Right renal cortex interstitium (tissue), 3 donors: ENCODE measurements around the gene BBX. TPM values are rescaled to one million over a fixed set of nuclear protein-coding genes. Genes with fewer than 3 reads are reported as not detected.
"Not testable (repeated sequence)": the region's sequence is repeated elsewhere in the genome, so short reads cannot be mapped to it uniquely, and the experiment has no call there.

ENCODE experiments used
- DNase-seq, 3 donors: peaks; one replicate each; pipeline ENCODE4 v3.0.0-alpha.2; 2013; ENCODE audit warnings: low read depth in 3 of 3, low spot score in 2 of 3
- polyA plus RNA-seq, 3 donors: library from polyadenylated mRNA; unstranded; fragments of 120-200 nt; gene quantifications; one replicate each; pipeline ENCODE4 v1.2.1, GENCODE V29; 2013; ENCODE audit not compliant: insufficient read length in 3 of 3

The BBX gene
- polyA plus RNA-seq, 3 donors = 63.8 to 72.0 (median 69.0) TPM

- no peak for DNase-seq
Measured at GRCh38 chr3:107680698-107681097, 157.9 kb downstream of the BBX start.

DNA sequence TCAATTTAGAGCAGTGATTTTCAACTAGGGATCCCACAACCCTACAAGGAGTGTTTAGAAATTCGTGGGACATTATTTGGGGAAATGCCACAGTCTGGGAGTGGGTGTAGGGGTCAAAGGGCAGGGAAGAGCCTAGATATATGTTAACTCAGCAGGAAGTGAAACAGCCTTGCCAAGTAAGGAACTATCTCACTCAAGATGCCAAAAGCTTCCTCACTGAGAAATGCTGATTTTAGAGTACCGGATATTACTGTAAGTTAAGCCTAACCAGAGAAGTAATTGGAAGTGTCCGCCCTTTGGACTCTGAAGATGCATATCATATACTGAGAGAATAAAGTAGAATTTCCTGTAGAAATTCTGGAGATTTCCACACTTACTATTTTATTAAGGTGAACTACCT lies 158.6 kb downstream of the BBX start:
- DNase-seq = no peak

GRCh38 chr3:107682580-107682979 lies 159.8 kb downstream of the BBX start:
- no peak for DNase-seq

DNA sequence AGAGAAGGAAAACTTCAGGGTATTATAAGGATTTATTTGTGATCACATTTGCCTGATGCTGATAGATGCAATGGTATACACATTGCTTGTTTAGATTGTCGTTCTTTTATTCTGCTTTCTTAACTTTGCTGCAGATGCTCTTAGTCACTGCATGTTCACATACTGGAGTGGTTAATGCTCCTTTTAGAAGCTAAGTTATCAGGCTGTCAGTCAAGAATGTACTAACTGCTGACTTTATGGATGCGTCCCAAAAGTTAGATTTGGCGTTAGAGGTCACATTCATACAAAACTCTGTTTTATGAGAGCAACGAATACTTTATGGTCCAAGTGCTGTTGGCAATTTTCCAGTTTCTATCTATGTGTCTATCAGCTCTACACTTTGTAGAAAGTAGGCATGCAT lies 160.7 kb downstream of the BBX start:
- DNase-seq = no peak

DNA sequence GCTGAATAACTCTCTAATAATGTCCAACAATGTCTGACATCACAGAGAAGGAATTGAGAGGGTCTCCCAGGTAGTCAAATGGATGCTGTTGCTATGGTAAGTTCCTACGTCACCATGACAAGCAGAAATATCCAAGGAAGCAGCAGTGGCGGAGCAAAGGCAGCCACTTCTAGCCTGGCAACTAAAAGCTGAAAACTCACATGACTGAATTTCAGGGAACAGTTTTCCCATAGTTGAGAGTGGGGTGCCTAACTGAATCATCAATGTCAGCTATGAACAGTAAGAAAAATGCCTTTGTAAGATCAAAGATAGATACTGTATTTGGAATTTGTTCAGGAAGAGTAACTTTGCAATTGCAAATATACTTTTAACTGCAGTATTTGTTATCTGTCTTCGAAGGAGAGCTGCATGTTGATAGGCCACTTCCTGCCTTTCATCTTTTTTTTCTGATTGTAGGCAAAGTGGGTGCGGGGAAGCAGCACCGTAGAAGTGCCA lies 161.7 kb downstream of the BBX start:
- no peak for DNase-seq

DNA sequence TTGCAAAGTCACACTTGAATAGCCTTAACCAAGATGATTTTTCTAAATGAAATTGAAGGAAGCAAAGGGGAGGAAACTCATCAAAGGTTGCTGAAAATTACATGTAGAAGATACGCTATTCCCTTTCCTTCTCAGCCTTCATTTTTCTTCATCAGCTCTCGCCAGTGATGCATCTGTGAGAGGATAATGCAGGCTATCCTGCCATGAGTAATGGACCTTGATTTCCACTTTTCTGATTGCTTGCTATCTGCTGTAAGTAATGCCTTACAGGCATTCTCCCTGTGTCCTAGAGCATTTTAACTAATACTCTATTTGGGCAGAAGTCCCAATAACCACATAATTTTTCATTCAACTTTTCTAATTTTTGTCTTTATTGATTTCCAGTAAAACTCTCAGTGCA lies 162.6 kb downstream of the BBX start:
- DNase-seq = no peak

DNA sequence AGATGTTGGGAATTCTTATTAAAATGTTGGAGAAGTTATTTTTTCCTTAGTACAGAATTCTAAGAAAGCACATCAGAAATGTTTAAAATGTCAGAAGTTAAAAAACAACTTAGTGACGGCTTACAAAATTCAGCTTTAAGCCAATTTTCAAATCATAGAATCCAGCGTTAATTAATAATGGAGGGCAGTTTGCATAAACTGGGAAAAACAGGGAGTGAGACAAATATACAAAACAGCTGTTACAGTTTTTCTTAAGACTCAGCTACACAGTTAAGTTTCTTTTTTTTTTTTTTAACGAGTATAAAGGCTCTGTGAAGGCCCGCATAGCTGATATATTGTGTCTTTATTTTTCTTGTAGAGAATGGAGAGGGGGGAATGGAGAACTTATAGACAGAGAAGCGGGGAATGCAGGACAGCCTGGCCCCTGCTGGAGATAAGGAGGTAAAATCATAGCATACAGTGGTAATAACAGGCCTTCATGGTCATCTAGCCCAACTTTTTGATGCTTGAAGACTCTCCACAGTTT lies 164.4 kb downstream of the BBX start:
- no peak for DNase-seq

DNA sequence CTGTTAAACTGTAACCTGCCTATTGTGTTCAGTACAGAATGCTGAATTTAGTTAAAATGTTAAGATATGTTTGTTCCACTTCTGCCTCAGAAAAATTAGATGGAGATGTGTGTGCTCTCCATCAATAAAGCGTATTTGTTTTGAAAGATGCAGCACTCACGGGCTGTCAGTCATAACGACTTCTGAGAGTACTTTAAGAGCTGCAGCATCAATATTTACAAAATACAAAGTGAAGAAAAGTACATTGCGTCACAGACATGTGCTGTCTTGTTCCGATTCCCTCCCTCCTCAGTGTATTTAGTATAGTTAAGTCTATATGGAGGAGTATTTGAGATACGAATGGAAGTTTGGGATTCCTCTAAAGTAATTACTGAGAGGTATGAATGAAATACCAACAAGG lies 166.6 kb downstream of the BBX start:
- DNase-seq = no peak

DNA sequence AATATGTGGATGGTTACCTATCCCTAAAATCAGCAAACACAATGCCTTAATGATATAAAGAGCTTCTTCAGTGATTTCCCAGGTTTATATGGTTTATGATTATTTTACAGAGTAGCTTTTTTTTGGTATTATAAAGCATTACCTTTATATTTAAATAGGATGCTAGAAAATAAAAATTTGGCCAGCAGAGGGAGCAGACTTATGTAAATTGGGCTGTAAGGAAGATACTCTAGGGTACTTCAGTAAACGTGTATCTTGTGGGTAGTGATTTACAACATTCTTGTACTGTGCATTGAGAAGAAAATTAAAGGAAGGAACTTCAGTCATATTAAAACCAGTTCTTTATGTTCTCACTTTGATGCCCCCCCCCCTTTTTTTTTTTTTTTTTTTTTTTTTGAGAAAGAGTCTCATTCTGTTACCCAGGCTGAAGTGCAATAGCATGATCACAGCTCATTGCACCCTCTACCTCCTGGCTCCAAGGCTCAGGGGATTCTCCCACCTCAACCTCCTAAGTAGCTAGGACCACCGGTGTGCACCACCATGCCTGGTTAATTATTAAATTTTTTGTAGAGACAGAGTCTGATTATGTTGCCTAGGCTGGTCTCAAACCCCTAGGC lies 167.9 kb downstream of the BBX start:
- DNase-seq = no peak

DNA sequence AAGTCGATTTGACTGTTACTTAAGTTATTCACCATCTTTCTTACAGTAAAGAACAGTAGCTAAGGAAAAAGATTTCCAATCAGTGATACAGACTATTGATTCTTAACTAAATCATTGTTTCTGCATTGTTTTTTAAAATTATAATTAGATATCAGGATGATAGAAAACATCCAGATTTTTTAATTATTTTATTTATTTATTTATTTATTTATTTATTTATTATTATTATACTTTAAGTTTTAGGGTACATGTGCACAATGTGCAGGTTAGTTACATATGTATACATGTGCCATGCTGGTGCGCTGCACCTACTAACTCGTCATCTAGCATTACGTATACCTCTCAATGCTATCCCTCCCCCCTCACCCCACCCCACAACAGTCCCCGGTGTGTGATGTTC lies 169.2 kb downstream of the BBX start:
- DNase-seq = not testable (repeated sequence)

- not testable (repeated sequence) for DNase-seq
Measured at GRCh38 chr3:107697348-107697747, 174.6 kb downstream of the BBX start.

- not testable (repeated sequence) for DNase-seq
Measured at GRCh38 chr3:107697855-107698254, 175.1 kb downstream of the BBX start.

GRCh38 chr3:107699682-107700081 lies 176.9 kb downstream of the BBX start:
- no peak for DNase-seq

DNA sequence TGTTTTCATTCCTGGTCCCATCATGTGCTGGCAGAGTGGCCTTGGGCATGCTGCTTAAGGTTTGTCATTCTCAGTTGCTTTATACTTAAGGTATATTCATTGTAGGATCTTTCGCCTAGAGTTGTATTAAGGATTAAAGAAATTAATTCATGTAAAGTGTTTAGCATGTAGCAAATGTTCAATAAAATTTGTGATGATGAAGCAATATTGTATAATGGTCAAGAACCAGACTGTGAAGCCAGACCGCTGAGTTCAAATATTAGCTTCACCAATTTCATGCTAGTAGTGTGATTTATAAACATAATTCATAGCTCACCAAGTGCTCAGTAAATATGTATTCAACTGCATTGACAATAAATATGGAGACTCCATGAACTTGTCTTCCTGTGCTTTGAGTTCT lies 178.5 kb downstream of the BBX start:
- no peak for DNase-seq

DNA sequence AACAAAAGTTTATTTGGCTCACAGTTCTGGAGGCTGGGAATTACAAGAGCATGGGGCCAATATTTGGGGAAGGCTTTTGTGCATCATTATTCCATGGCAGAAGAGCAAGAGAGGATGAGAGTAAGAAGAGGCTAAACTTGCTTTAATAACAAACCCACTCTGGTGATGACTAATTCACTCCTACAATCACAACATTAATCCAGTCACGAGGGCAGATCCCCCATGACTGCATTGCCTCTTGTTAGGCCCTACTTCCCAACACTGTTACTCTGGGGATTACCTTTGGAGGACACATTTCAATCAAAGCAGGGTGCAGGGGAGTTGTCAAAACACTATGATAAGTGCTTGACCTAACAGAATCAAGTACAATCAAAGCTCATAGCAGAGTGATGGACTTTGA lies 181.7 kb downstream of the BBX start:
- no peak for DNase-seq

- no peak for DNase-seq
Measured at GRCh38 chr3:107705046-107705445, 182.3 kb downstream of the BBX start.

DNA sequence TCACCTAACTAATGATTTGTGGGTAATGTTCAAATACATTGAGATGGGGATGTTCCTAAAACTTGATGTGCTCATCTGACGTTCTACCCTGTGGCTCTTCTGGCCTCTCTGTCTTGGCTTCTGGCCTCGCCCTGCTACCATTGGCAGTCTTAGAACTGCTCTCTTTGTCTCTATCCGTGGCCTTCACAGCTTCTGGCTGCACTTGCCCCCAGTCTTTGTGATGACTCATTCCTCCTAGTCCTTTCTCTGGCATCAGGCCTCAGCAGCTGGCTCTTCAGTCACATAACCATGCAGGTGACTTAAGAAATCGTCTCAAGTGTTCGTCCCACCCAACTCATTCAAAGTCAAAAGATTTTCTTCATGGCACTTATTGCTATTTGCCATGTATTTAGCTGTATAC lies 188.1 kb downstream of the BBX start:
- DNase-seq = no peak

DNA sequence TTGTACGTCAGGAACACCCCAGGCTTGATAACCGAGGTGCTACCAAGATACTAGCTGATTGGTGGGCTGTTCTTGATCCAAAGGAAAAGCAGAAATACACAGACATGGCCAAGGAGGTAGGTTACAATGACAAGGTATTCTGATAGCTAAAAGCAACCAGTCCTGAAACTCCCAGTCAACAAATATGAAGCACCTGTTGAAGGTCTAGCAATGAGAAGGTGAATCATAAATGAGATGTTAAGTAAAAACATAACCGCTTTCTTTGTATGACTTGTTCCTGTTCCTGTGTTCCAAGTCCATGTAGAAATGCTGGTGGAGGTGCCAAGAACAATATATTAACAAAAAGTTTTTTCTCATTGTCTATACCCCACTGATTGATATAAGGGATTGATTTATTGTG lies 194.0 kb downstream of the BBX start:
- DNase-seq = no peak

DNA sequence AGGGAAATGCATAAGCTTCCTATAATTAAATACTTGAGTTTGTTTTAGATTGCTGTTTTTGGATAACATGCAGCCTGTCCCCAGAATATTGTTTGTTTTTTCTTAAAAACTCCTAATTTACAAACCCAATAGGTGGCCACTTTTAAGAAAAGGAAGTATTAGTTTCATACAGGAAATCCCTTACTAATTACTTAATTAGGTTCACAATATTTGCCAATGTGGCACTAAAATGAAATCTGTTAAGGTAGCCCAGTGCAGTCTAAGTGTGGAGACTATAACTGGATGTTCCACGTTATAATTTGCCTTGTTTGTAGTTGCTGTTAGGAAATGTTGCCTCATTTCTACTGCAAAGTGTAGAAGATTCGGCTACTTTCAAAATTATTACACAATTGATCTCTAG lies 195.8 kb downstream of the BBX start:
- DNase-seq = no peak

DNA sequence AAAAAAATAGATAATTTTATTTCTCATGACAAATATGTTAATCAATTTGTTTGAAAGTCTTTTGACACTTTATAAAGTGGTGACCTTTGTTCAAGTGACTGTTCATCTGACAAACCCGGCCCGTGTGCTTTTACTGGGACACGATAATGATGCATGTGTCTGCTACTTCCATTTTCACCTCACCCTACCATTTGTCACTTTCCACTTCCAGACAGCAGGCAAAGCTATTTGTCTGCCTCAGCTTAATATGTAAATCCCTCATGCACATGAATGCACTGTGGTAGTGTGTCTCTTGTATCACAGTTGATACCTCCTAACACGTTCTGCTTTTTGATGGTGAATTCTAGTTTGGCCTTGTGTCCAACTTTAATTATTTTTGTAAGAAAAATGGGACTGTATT lies 204.3 kb downstream of the BBX start:
- DNase-seq = no peak

DNA sequence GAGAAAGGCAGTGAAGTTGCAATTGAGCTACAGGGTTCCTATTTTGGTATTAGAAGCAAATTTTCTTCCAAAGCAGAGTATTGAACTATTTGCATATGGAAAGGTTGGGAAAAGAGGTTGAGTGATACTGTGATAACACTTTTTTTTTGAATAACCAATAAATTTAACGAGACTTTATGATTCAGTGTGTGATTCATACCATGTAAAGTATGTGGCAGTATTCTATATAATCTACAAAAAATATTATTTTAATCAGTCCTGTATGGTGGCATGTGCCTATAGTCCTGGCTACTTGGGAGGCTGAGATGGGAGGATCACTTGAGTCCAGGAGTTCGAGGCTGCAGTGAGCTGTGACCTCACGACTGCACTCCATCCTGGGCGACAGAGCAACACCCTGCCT lies 206.9 kb downstream of the BBX start:
- no peak for DNase-seq

- DNase-seq = no peak
Measured at GRCh38 chr3:107734317-107734716, 211.6 kb downstream of the BBX start.

- no peak for DNase-seq
Measured at GRCh38 chr3:107737914-107738313, 215.2 kb downstream of the BBX start.
